K562 (cell line): ENCODE data around the gene LTN1. TPM values are rescaled to one million over a fixed set of nuclear protein-coding genes. Genes with fewer than 3 reads are reported as not detected.

Source experiments
- ATAC-seq: fragments of 200-7000 bp; cut with Tn5 transposase; 3 replicates; pipeline ENCODE4 v1.9.1; 2020; ENCODE audit warnings: moderate library complexity
- BruUV-seq: library from RNA; stranded (reverse); fragments of 400-500 nt; replicated peaks from 2 replicates; lab custom pipeline; 2021; lab: Mats Ljungman, UMichigan
- CTCF ChIA-PET: fragments of 300-600 bp; formaldehyde crosslinking; extraction: SDS; loops from one replicate; lab custom pipeline; 2021; ENCODE audit warnings: low intra/inter-chr PET ratio; lab: Yijun Ruan, JAX
- POLR2A ChIA-PET: fragments of 300-600, 350-650 bp; sonication (Branson Sonifier 250); formaldehyde crosslinking; extraction: SDS; loops from one replicate; lab custom pipeline; 2021; ENCODE audit warnings: antibody characterized with exemption, inconsistent platforms; lab: Yijun Ruan, JAX
- DNase-seq, 4 experiments: peaks; one replicate each; pipeline versions ENCODE4 v3.0.0 to v3.0.0-alpha.2; 2011 to 2018; ENCODE audit warnings: low spot score in 3 of 4, mixed read lengths in 3 of 4; ENCODE audit errors: extremely low read depth in 1 of 4
- FAIRE-seq: peaks from 2 replicates; lab custom pipeline; 2011; peaks lifted over from hg19 to GRCh38; lab: Jason Lieb, UNC
- H2AFZ ChIP-seq: 2 replicates; pipeline ENCODE4 v1.6.0; 2011; ENCODE audit warnings: low read depth, low read length, control low read depth, inconsistent platforms
- H3K27ac ChIP-seq: fragments of 200-600 bp; 3 replicates; pipeline ENCODE4 v1.8.0; 2011; ENCODE audit warnings: low read depth, mild to moderate bottlenecking, control low read depth, inconsistent platforms, low read length, moderate library complexity, mixed read lengths; ENCODE audit errors: extremely low read depth
- H3K27me3 ChIP-seq, 2 experiments: fragments of 300-600 bp in 1 of 2; 2 replicates in 1 of 2; 3 replicates in 1 of 2; pipeline versions ENCODE4 v1.6.0 to v1.8.0; 2011; ENCODE audit warnings: inconsistent platforms in 2 of 2, low read length in 2 of 2, mild to moderate bottlenecking in 1 of 2, mixed read lengths in 1 of 2, moderate library complexity in 1 of 2; ENCODE audit not compliant: control insufficient read depth in 2 of 2, insufficient read depth in 2 of 2
- H3K36me3 ChIP-seq: fragments of 300-600 bp; 3 replicates; pipeline ENCODE4 v1.8.0; 2011; ENCODE audit warnings: mild to moderate bottlenecking, low read length, inconsistent platforms; ENCODE audit not compliant: control insufficient read depth, insufficient read depth
- H3K4me1 ChIP-seq, 2 experiments: fragments of 200-600 bp in 1 of 2; replicated peaks in 1 of 2; 2 replicates in 1 of 2; 3 replicates in 1 of 2; pipeline versions ENCODE4 v1.5.1 to v1.8.0; 2011; ENCODE audit warnings: inconsistent platforms in 2 of 2, low read length in 2 of 2, mild to moderate bottlenecking in 1 of 2, mixed read lengths in 1 of 2, moderate library complexity in 1 of 2; ENCODE audit not compliant: control insufficient read depth in 2 of 2, insufficient read depth in 2 of 2
- H3K4me2 ChIP-seq: 2 replicates; pipeline ENCODE4 v1.6.1; 2011; ENCODE audit warnings: low read length, control low read depth, inconsistent platforms, mixed read lengths; ENCODE audit not compliant: insufficient read depth
- H3K4me3 ChIP-seq: fragments of 200-600 bp; sonication (generic), shearing (Covaris generic); 2 replicates; pipeline ENCODE4 v1.5.1; 2016; ENCODE audit warnings: control low read depth, inconsistent platforms
- H3K79me2 ChIP-seq: fragments of 200-600 bp; 3 replicates; pipeline ENCODE4 v1.8.0; 2011; ENCODE audit warnings: low read length, inconsistent platforms; ENCODE audit not compliant: control insufficient read depth, insufficient read depth
- H3K9ac ChIP-seq, 2 experiments: 2 replicates each; pipeline versions ENCODE4 v1.6.0 to v1.6.1; 2011; ENCODE audit warnings: low read depth in 2 of 2, low read length in 2 of 2, control low read depth in 1 of 2, inconsistent platforms in 1 of 2, mild to moderate bottlenecking in 1 of 2, mixed read lengths in 1 of 2; ENCODE audit not compliant: insufficient read depth in 1 of 2
- H3K9me1 ChIP-seq: one replicate; pipeline ENCODE4 v1.6.0; 2011; ENCODE audit warnings: inconsistent platforms, mild to moderate bottlenecking, low read length, moderate library complexity; ENCODE audit not compliant: control insufficient read depth, insufficient read depth
- H3K9me3 ChIP-seq: replicated peaks from 2 replicates; pipeline ENCODE4 v1.5.1; 2011; ENCODE audit warnings: low read depth, low read length, inconsistent platforms; ENCODE audit not compliant: control insufficient read depth, insufficient read depth
- H4K20me1 ChIP-seq: replicated peaks from 2 replicates; pipeline ENCODE4 v1.6.1; 2011; ENCODE audit warnings: low read length, inconsistent platforms, mixed read lengths; ENCODE audit not compliant: control insufficient read depth, insufficient read depth
- COPS2 ChIP-seq: fragments of 450-650 bp; conservative IDR thresholded peaks from 2 replicates; pipeline ENCODE4 v1.6.1; 2016; ENCODE audit warnings: mild to moderate bottlenecking, moderate library complexity
- RBM17 ChIP-seq: fragments of 200-400 bp; formaldehyde crosslinking; IDR thresholded peaks from 2 replicates; pipeline ENCODE4 v1.6.1; 2017; ENCODE audit warnings: low read depth, mild to moderate bottlenecking, low read length, borderline replicate concordance
- RBM22 ChIP-seq: fragments of 200-400 bp; formaldehyde crosslinking; IDR thresholded peaks from 2 replicates; pipeline ENCODE4 v1.6.1; 2018; ENCODE audit warnings: low read length, low read depth; ENCODE audit not compliant: poor library complexity, severe bottlenecking
- ZC3H4 ChIP-seq: sonication (generic); formaldehyde crosslinking; IDR thresholded peaks from 2 replicates; pipeline ENCODE4 v1.9.0; 2021; ENCODE audit warnings: missing genetic modification reagents, borderline replicate concordance
- WGBS: fragments of 100-300 bp; shearing (Covaris generic); methylation state at CpG from one replicate; pipeline ENCODE4 v1.1.6; 2016; ENCODE audit warnings: low coverage, mixed read lengths; ENCODE audit not compliant: insufficient coverage; ENCODE audit errors: missing lambda C conversion rate; 5-methylcytosine and 5-hydroxymethylcytosine counted together
- in situ Hi-C: fragments of 300-500 bp; cut with MboI; formaldehyde crosslinking; loops from 4 replicates; pipeline ENCODE4 v1.15.0; 2018; ENCODE audit warnings: inconsistent platforms, mixed read lengths
- intact Hi-C: fragments of 100-400 bp; cut with micrococcal nuclease; formaldehyde crosslinking; loops from 2 replicates; pipeline ENCODE4 v1.14.2; 2022
- polyA plus RNA-seq, 8 experiments: library from polyadenylated mRNA; depleted of rRNA in 4 of 8; stranded (reverse) in 5 of 8; unstranded in 3 of 8; fragments of >200 nt; fragmentation: Nextera tagmentation in 2 of 8; fragmentation: Illumina TruSeq in 1 of 8; extraction: Ambion mirVana in 2 of 8; extraction: Trizol in 1 of 8; gene quantifications; 2 replicates each; pipeline versions ENCODE4 v1.2.1 to v1.2.3, GENCODE V29; 2011 to 2014; ENCODE audit warnings: inconsistent platforms in 1 of 8, missing spikeins in 1 of 8
- total RNA-seq, 7 experiments: library from RNA; depleted of rRNA in 6 of 7; stranded (reverse); fragments of >200 nt in 6 of 7; fragmentation: Illumina TruSeq in 2 of 7; extraction: Trizol in 2 of 7; gene quantifications; 2 replicates each; pipeline versions ENCODE4 v1.2.1 to v1.2.3, GENCODE V29; 2011 to 2021; ENCODE audit warnings: low replicate concordance in 1 of 7

The LTN1 gene
- total and polyA plus RNA-seq, 9 of the 15 experiments (the other 6 are each of a cell fraction or from before 2014, with no cell fraction given), result 15.7 to 49.6 (median 28.7) TPM

DNA sequence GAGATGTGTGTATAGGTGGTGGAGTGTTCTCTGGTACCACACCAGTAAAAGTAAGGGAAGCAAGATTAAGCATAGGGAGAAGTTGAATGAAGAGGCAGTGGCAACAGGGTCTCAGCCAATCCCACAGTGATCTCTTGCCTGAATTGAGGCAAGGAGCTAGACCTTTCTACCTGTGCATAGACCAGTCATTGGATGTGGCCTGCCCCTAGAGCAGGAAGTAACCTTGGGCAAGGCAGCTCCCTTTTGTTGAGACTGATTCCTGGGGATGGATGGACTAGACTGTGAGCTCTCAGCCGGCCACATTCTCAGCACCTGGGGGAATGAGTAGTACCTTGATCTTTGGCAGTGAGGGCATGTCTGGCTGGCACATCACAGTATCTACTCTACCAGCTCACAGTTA, 38.2 kb upstream of the LTN1 start:
- FAIRE-seq (no peak), ATAC-seq (no peak)

DNA sequence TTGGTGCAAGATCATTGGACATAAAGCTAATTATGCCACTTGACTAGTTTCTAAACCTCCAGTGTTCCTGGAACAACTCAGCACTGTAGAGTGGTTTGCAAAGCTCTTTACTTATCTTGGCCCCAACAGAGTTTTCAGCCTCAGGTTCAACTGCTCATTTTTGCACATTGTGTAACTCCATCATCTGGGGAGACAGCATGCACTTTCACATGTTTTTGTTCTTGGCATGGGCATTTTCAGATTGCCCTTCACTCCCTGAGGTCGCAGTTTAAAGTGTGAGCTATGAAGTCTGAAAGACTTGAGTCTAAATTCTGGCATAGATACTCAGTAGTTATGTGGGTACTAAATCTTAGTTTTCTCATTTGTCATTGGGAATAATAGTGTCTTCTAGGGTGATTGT, 36.8 kb upstream of the LTN1 start:
- Histone ChIP-seq H4K20me1 (no peaks in the 10 kb centered on the region), H3K4me1 (peaks cover 3 to 8% of the 10 kb centered on the region in 2 experiments; a peak in 1 of 5 replicates), H3K4me3 (no peak overlapping the region), H3K79me2 (peaks cover 46% of the 10 kb centered on the region), H3K4me2 (no peak overlapping the region), H3K27ac (no peak overlapping the region), H3K27me3 (no peaks in the 10 kb centered on the region), H3K9ac (no peak overlapping the region), H3K9me3 (no peaks in the 10 kb centered on the region), H2AFZ (no peak overlapping the region), H3K9me1 (no peaks in the 10 kb centered on the region), H3K36me3 (peaks cover 65% of the 10 kb centered on the region)
- WGBS, result 88% methylated on average over 1 of the region's 1 CpG
- no peak for FAIRE-seq
- intact Hi-C loops (no loop called here), in situ Hi-C loops (no loop called here)
- CTCF ChIA-PET, result no interaction called here
- POLR2A ChIA-PET, result interaction anchor here (1.0 to 7.6 kb wide), 5 partner anchors 10 to 43 kb away, joined by 3 to 56 read pairs (median 5); no protein-coding TSS in a partner anchor
- ATAC-seq, result no peak
- TF ChIP-seq RBM17 (no peak), RBM22 (no peak)
- DNase-seq, result no peak
- no TSS peak for BruUV-seq

More for the DNA sequence above, 38.2 kb upstream of the LTN1 start:
- intact Hi-C loops (no loop called here), in situ Hi-C loops (no loop called here)
- H3K4me2 ChIP-seq, result no peak overlapping the region
- BruUV-seq, result no TSS peak
- ChIA-PET CTCF (no interaction called here), POLR2A (interaction anchor here (0.7 to 7.6 kb wide), 7 partner anchors 9 to 42 kb away, joined by 3 to 56 read pairs (median 4); partner anchors contain the start of gene RWDD2B)
- no peak overlapping the region for H2AFZ ChIP-seq
- no peaks in the 10 kb centered on the region for H4K20me1 ChIP-seq
- H3K4me1 ChIP-seq, result peaks cover under 1 to 7% of the 10 kb centered on the region in 2 experiments; a peak in 1 of 5 replicates
- no peak for DNase-seq
- no peaks in the 10 kb centered on the region for H3K9me1 ChIP-seq
- 86% methylated on average over 1 of the region's 1 CpG for WGBS
- H3K27ac ChIP-seq, result no peak overlapping the region
- 0 out of 2 replicates have a peak, but pooled peaks have one; percentile 48 for TF ChIP-seq ZC3H4
- no peak for TF ChIP-seq COPS2
- H3K36me3 ChIP-seq, result peaks cover 75% of the 10 kb centered on the region
- no peaks in the 10 kb centered on the region for H3K27me3 ChIP-seq
- H3K9me3 ChIP-seq, result no peaks in the 10 kb centered on the region
- peaks cover 33% of the 10 kb centered on the region for H3K79me2 ChIP-seq
- H3K4me3 ChIP-seq, result no peak overlapping the region
- H3K9ac ChIP-seq, result no peak overlapping the region
